GM21423 (cell line): ENCODE results near the gene PTPRZ1.

ENCODE experiments used
- ATAC-seq: cut with Tn5 transposase; IDR thresholded peaks from one replicate; pipeline ENCODE4 v1.9.1; 2021; ENCODE audit warnings: mild to moderate bottlenecking, moderate library complexity; ENCODE audit not compliant: unreplicated experiment

PTPRZ1 gene

DNA sequence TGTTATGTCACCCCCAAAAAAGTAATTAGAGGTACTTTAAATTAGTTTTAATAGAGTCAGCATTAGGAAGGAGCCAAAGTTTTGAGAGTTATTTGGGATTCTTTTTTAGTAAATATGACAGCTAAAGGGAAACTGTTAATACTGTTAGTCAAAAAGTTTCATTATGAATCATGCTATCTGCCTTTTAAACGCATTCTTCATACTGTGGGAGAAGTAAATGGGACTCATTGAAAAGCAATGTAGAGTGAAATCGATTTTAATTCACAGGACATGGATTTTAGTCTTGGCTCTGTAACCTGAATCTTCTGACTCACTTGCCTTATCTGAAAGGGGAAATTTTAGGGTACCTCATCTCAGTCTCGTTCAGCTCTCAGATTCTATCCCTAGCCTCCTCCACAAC lies 165.9 kb downstream of the PTPRZ1 start:
- ATAC-seq, result no peak

GRCh38 chr7:122040147-122040546 lies 167.2 kb downstream of the PTPRZ1 start:
- no peak for ATAC-seq

DNA sequence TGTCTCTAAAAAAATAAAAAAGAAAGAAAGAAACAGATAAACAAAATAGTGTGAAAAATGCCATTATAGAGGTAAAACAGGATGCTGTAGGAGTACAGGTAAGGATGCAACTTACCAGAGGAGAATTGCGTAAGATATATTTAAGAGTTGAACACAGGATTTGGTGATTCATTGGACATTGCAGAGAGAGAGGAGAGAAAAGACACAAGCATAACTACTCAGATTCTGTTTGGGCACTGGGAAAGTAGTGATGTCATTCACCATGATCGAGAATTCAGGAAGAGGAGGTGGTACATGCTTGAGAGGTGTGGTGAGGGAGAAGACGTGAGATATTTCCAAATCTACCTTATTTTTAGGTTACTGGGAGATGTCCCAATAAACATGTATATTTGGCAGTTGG lies 173.4 kb downstream of the PTPRZ1 start:
- ATAC-seq, result no peak

DNA sequence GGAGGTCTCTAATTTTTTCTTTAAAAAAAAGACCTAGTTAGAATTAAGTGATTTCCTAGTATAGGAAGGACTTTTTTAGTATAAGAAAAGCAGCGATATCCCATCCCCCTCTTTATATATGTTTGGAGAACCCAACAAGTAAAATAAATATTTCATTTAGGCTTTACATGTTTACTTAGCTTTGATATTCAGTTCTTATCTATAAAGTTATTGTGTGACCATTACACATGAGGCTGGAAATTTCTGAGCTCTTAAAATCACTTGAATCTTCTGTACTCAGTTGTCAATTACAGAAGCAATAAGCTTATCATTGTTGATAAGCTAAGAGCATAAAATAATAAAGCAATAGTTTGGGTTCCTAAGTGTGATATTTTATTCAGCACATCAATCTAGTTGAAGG lies 181.4 kb downstream of the PTPRZ1 start:
- ATAC-seq, result no peak

GRCh38 chr7:122055073-122055472 lies 182.1 kb downstream of the PTPRZ1 start:
- ATAC-seq, result no peak

DNA sequence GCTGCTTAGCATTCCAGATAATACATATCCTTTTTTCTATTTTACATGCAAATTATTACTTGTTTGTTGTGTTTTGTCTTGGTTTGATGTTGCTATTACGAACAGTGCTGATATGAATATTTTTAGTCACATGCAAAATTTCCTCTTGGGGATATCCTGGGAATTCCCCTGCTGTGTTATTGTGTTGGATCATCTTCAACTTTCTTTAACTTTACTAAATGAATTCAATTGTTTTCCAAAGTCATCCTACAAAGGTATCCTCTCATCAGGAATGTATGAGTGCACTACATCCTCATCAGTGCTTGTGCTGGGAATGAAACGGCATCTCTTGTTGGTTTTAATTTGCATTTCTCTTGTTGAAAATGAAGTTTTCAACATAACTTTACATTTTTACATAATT lies 184.0 kb downstream of the PTPRZ1 start:
- no peak for ATAC-seq

DNA sequence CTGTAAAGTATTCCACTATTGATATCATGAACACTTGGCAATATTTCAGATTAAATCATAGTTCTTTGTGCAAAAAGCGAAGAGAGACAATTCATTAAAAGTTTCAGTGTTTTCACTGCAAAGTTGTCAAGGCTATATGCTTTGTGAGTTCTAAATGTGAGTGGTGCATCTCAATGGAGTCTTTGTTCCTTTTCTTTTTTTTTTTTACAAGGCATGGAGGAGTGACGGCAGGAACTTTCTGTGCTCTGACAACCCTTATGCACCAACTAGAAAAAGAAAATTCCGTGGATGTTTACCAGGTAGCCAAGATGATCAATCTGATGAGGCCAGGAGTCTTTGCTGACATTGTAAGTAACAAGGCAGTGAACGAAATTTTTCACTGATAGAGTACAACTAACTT lies 186.6 kb downstream of the PTPRZ1 start:
- ATAC-seq, result no peak

- no peak for ATAC-seq
Measured at GRCh38 chr7:122063146-122063545, 190.2 kb downstream of the PTPRZ1 start.

GRCh38 chr7:122064971-122065370 lies 192.0 kb downstream of the PTPRZ1 start:
- ATAC-seq, result no peak

GRCh38 chr7:122067077-122067476 lies 194.1 kb downstream of the PTPRZ1 start:
- no peak for ATAC-seq

GRCh38 chr7:122068046-122068445 lies 195.1 kb downstream of the PTPRZ1 start:
- ATAC-seq, result no peak

DNA sequence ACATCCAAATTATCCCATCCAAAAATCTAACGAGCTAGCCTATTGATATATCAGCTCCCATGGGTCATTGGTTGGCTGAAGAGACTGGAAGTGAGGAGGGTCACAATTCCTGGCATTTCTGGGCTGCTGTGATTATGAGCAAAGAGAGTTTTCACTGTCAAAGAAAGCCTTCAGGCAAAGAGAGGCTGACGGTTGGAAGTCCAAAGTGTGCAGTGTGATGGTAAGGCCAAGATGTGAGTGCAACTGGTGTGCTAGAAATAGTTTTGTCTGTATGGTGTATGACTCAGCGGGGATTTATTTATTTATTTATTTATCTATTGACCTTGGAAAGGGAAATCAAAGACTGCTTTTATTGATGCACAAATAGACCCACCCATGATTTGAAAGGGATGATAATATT lies 196.0 kb downstream of the PTPRZ1 start:
- no peak for ATAC-seq

DNA sequence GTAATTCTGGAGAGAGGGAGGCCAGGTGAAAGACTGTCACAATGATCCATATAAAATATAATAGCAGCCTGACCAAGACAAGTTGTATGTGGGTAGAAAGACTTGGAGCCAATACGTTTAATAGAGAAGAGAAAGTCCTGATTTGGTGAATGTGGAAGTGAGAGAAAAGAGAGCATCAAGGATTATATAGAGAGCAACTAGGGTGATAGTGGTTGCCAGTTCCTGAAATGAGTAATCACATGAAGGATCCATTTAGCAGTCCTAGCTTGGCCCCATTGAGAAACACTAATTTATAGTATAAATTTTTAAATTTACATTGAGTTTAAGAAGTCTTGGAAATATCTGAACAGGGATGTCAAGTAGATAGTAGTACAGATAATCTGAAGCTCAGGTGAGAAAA lies 197.1 kb downstream of the PTPRZ1 start:
- ATAC-seq, result no peak

GRCh38 chr7:122070834-122071233 lies 197.9 kb downstream of the PTPRZ1 start:
- no peak for ATAC-seq

DNA sequence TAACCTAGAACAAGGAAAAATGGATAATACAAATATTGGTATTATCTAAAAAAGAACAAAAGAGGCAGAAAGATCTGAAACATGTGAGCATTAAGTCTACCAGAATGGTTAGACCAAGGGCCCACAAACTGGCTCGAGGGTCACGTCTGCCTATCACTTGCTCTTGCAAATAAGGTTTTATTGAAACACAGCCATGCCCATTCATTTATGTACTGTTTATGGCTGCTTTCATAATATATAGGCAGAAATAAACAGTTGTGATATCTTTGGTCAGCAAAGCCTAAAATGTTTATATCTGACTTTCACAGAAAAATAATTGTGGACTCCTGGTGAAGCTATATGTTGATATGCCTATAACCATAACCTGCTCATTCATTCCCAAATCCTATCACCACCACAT lies 199.3 kb downstream of the PTPRZ1 start:
- no peak for ATAC-seq

DNA sequence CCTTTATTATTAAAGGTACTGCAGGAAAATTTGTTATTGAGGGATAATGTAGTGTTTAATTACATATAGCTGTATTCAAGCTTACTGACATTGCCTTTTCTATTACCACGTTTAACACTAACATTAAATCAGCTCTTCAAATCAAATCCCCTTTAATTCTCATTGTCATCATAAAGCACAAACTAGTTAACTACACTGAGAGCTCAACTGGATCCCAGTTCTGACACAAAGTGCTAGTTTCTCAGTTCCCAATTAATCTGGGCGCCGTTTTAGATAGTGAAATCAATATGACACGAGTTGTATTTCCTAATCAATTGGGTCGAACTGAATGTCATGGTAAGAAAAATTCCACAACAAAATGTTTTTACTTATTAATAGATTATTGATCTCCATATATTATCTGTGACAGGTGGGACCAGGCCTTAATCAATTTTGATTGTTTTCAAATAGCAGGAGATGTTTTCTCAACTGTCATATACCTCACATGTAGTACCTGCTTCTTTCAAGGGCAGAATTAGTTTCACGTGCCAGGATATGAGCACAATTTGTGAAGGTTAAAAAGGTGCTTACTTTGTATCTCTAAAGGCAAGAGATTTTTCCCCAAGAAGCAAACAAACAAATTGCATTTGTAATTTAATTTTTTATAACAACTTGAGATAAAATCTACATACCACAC lies 200.1 kb downstream of the PTPRZ1 start:
- ATAC-seq, result no peak

GRCh38 chr7:122073635-122074034 lies 200.7 kb downstream of the PTPRZ1 start:
- ATAC-seq, result no peak

DNA sequence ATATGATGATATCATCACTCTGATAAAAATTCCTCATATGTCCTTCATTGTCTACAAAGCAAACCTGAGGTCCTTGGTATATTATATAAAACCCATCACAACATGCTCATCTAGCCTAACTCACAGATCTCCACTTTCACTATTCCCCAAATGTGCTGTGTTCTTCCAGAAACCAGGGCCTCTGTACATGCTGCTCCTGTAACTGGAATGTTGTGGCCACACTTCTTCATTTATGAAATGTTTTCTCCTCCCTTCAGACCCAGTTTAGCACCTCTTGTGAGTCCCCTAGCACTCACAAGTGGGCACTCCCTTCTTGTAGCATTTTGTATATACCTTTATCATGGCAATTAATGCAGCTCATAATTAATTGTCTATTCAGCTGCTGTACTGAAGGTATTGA lies 209.2 kb downstream of the PTPRZ1 start:
- ATAC-seq, result no peak

DNA sequence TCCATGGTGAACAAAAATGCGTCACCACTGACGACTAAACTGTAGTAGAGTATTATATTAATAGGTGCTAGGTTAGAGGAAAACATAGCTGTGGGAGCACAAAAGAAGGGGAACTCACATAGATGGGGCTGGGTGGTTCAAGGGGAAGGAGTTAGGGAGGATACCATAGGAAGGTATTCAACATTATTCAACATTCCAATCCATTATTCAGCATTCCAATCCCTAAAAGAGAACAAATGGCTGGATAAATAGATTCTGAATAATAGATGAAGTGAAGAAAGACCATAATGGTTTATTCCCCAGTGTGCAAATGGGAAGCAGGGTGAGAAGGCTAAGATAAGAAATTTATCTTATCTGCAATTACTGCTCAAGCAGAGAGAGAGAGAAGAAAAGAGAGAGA lies 209.7 kb downstream of the PTPRZ1 start:
- ATAC-seq, result no peak

GRCh38 chr7:122092964-122093797 lies 220.2 kb downstream of the PTPRZ1 start:
- ATAC-seq, result peak; percentile 92

- ATAC-seq, result no peak
Measured at GRCh38 chr7:122094549-122094948, 221.6 kb downstream of the PTPRZ1 start.

GRCh38 chr7:122095642-122096041 lies 222.7 kb downstream of the PTPRZ1 start:
- no peak for ATAC-seq
